ENCODE data around the gene TMEM17. TPM values are rescaled to one million over a fixed set of nuclear protein-coding genes. Genes with fewer than 3 reads are reported as not detected.

TMEM17 gene
- total and polyA plus RNA-seq, 12 donors, result 0.66 to 3.2 (median 2.1) TPM

DNA sequence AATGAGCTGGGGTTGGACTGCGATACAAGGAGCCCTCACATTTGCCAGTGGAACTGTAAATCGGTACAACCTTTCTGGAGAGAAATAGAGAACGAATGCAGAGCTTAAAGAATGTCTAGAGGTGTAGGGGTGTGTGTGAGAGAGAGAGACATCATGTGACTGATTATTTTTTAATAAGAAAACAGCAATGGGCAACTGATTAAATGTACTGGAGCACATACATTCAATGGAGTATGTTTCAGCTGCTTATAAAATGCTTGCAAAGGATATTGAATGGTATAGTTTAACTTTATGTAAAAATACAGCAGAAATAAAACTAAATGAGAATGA, 391 bp upstream of the TMEM17 start:
- ATAC-seq, result peak; percentile 1 to 20 (median 4)
- Histone ChIP-seq H3K27ac (peak overlapping the region; percentile 81 to 97 (median 88)), H3K36me3 (peaks cover 0 to 2% (median 0%) of the 10 kb centered on the region in 9 donors), H3K9me3 (no peaks in the 10 kb centered on the region), H3K4me3 (peak overlapping the region; percentile 56 to 84 (median 74)), H3K27me3 (no peaks in the 10 kb centered on the region), H3K4me1 (peaks cover 0 to 15% (median 12%) of the 10 kb centered on the region in 9 donors)
- WGBS, 2 donors, result 0 to 1% methylated on average over 3 of the region's 3 CpGs
- TF ChIP-seq, protein P1, sequence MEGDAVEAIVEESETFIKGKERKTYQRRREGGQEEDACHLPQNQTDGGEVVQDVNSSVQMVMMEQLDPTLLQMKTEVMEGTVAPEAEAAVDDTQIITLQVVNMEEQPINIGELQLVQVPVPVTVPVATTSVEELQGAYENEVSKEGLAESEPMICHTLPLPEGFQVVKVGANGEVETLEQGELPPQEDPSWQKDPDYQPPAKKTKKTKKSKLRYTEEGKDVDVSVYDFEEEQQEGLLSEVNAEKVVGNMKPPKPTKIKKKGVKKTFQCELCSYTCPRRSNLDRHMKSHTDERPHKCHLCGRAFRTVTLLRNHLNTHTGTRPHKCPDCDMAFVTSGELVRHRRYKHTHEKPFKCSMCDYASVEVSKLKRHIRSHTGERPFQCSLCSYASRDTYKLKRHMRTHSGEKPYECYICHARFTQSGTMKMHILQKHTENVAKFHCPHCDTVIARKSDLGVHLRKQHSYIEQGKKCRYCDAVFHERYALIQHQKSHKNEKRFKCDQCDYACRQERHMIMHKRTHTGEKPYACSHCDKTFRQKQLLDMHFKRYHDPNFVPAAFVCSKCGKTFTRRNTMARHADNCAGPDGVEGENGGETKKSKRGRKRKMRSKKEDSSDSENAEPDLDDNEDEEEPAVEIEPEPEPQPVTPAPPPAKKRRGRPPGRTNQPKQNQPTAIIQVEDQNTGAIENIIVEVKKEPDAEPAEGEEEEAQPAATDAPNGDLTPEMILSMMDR (IDR thresholded peaks at IDR 0.05), result no peak
- intact Hi-C loops (cut with DNase I), result loop anchor here in 5 of 10 donors (2.0 to 10.0 kb wide), 4 partner anchors 49 to 201 kb away; partner anchors contain the start of gene EHBP1 (in 3 of the 5)
- no peak for DNase-seq

DNA sequence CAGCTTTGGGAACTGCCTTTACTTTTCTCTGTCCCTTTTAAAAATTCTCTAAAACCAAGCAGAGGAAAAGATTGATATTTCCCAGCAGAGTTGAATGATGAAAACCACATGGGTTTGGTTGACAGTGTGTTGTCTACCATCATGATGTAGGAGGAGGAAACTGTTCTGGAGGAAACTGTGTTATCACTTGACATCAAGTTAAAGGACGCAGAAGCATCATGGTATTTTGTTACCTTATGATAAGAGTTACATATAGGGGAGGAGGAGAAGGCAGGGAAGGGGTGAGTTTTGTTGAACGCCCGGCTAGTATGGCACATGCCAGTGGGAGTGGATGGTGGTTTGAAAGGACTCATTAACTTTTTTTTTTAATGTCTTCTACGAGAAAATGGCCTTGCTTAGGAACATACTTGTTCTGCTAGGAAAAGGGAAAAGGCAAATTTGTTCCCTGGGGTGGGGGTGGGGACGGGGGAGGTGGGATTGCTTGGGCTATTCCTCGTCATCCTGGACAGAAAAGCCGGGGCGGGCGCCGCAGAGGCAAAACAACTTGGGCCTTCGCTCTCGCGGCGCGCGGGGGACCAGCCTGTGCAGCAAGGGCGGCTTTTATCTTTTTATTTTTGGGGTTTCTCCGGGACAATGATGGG, 766 bp downstream of the TMEM17 start:
- ATAC-seq, result peak in 1 of 8 donors; percentile 45
- 14% methylated on average over 18 of the region's 18 CpGs for WGBS, 2 donors
- peak overlapping the region; percentile 81 to 97 (median 88) for H3K27ac ChIP-seq
- TF ChIP-seq, protein P1 (IDR thresholded peaks at IDR 0.05), result no peak
- peaks cover 0 to 15% (median 12%) of the 10 kb centered on the region in 9 donors for H3K4me1 ChIP-seq
- intact Hi-C loops (cut with DNase I), result loop anchor here in 4 of 10 donors (2.0 to 10.0 kb wide), 4 partner anchors 48 to 202 kb away; partner anchors contain the start of gene EHBP1 (in 4 of the 4)
- H3K36me3 ChIP-seq, result peaks cover 0 to 10% (median 0%) of the 10 kb centered on the region in 9 donors
- H3K4me3 ChIP-seq, result peak overlapping the region; percentile 56 to 84 (median 74)
- H3K27me3 ChIP-seq, result no peaks in the 10 kb centered on the region
- DNase-seq, result no peak
- no peaks in the 10 kb centered on the region for H3K9me3 ChIP-seq

DNA sequence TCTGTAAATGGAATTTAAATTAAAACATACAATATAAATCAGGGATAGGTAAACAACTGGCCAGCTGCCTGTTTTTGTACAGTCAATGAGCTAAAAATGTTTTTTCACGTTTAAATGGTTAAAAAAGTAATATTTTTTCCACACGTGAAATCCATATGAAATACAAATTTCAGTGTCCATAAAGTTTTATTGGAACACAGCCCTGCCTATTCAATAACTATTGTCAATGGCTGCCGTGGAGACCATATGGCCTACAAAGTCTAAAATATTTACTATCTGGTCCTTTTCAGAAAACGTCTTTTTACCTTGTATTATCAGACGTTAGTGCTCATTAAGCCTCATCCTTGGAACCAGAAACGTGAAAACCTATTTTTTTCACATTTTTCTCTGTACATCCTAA, 1.3 kb downstream of the TMEM17 start:
- Histone ChIP-seq H3K4me3 (no peak overlapping the region), H3K36me3 (peaks cover 0 to 10% (median 0%) of the 10 kb centered on the region in 9 donors), H3K27ac (peak overlapping the region in 6 of 10 donors; percentile 87 to 97 (median 90)), H3K9me3 (no peaks in the 10 kb centered on the region), H3K27me3 (no peaks in the 10 kb centered on the region), H3K4me1 (peaks cover 0 to 15% (median 12%) of the 10 kb centered on the region in 9 donors)
- intact Hi-C loops (cut with DNase I), result loop anchor here in 4 of 10 donors (2.0 to 10.0 kb wide), 5 partner anchors 42 to 203 kb away; partner anchors contain the start of gene EHBP1 (in 4 of the 4)
- ATAC-seq, result no peak
- TF ChIP-seq, protein P1 (IDR thresholded peaks at IDR 0.05), result no peak
- WGBS, 2 donors, result 93% methylated on average over 6 of the region's 6 CpGs
- DNase-seq, result no peak

DNA sequence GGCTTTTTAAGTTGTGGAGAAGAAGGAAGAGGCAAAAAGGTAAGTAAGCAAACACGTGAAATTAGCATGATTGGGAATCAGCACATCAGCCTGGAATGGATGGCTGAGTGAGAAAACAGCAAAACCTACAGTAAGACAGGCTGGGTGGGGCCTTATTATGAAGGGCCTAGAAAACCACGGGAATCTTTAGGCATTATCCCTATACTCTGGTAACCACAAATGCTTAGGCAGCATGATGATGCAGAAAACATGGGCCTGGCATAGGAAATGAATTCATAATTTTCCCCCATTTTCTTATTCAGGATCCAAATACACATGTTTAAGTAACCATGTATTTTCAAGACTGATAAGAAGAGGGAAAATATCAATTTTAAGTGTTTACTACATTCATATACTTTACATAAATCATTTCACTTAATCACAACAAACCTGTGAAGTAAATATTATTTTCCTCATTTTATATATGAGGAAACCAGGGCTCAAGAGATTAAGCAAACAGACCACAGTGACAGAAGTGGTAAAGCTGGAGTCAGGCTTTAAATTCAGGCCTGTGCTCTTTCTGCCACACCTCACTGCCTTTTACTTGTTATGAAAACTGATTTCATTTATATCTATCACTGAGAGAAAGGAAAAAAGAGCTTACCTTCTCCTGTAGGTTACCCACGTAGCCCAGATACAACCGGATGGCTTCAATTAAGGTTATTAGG, 4.0 kb downstream of the TMEM17 start:
- intact Hi-C loops (cut with DNase I), result loop anchor here in 1 of 10 donors (5.0 to 10.0 kb wide), 2 partner anchors 40 to 203 kb away; partner anchors contain the start of gene EHBP1
- 87 to 91% methylated on average over 4 of the region's 4 CpGs for WGBS, 2 donors
- Histone ChIP-seq H3K27me3 (no peaks in the 10 kb centered on the region), H3K36me3 (peaks cover 0 to 10% (median 0%) of the 10 kb centered on the region in 9 donors), H3K27ac (no peak overlapping the region), H3K9me3 (no peaks in the 10 kb centered on the region), H3K4me3 (no peak overlapping the region), H3K4me1 (peaks cover 0 to 14% (median 12%) of the 10 kb centered on the region in 9 donors)
- ATAC-seq (no peak), DNase-seq (no peak)
- TF ChIP-seq, protein P1 (IDR thresholded peaks at IDR 0.05), result no peak
